22Rv1 (cell line): ENCODE results near the gene MARCHF7.

Source experiments
- H3K27ac ChIP-seq: fragments of 450-650 bp; 2 replicates; pipeline ENCODE4 v1.5.1; 2017
- CTCF ChIP-seq: fragments of 450-650 bp; IDR thresholded peaks from 2 replicates; pipeline ENCODE4 v1.5.1; 2017; ENCODE audit warnings: mild to moderate bottlenecking
- ZFX ChIP-seq: fragments of 450-650 bp; IDR thresholded peaks from 2 replicates; pipeline ENCODE4 v1.6.1; 2017; ENCODE audit warnings: antibody characterized with exemption, borderline replicate concordance

The MARCHF7 gene

GRCh38 chr2:159694500-159695040, 17.7 kb upstream of the MARCHF7 start:
- no peak overlapping the region for H3K27ac ChIP-seq
- no peak for TF ChIP-seq ZFX
- no peak for TF ChIP-seq CTCF

GRCh38 chr2:159695795-159696448, 16.4 kb upstream of the MARCHF7 start:
- H3K27ac ChIP-seq, result no peak overlapping the region
- TF ChIP-seq ZFX, result no peak
- no peak for TF ChIP-seq CTCF

GRCh38 chr2:159703491-159703890, 8.8 kb upstream of the MARCHF7 start:
- no peak for TF ChIP-seq ZFX
- no peak for TF ChIP-seq CTCF
- H3K27ac ChIP-seq, result no peak overlapping the region

GRCh38 chr2:159706385-159706980, 5.8 kb upstream of the MARCHF7 start:
- no peak overlapping the region for H3K27ac ChIP-seq
- TF ChIP-seq CTCF (no peak), ZFX (no peak)

- TF ChIP-seq CTCF (no peak), ZFX (no peak)
- H3K27ac ChIP-seq, result no peak overlapping the region
Observed at GRCh38 chr2:159708066-159708760, 4.1 kb upstream of the MARCHF7 start.

- TF ChIP-seq ZFX (no peak), CTCF (no peak)
- 0 out of 2 replicates have a peak overlapping the region, but pooled peaks have one; percentile 85 for H3K27ac ChIP-seq
Observed at GRCh38 chr2:159710601-159711180, 1.6 kb upstream of the MARCHF7 start.
